HEK293 (cell line): ENCODE results near the gene EIF4E2.
A peak's percentile ranks its signal among the peaks of the same experiment; 100 is the strongest.

ENCODE experiments used
- ATF2 ChIP-seq: fragments of 450-650 bp; formaldehyde crosslinking; IDR thresholded peaks from 2 replicates; pipeline ENCODE4 v1.5.1; 2016; ENCODE audit warnings: missing biosample characterization, missing genetic modification characterization, low read depth
- HIC1 ChIP-seq: fragments of 450-650 bp; formaldehyde crosslinking; IDR thresholded peaks from 2 replicates; pipeline ENCODE4 v1.5.1; 2016; ENCODE audit warnings: missing biosample characterization, missing genetic modification characterization
- IKZF3 ChIP-seq: fragments of 450-650 bp; IDR thresholded peaks from 2 replicates; pipeline ENCODE4 v1.5.0; 2018; ENCODE audit warnings: missing biosample characterization, mild to moderate bottlenecking, missing genetic modification characterization, moderate library complexity
- PRDM4 ChIP-seq: fragments of 450-650 bp; formaldehyde crosslinking; IDR thresholded peaks from 2 replicates; pipeline ENCODE4 v1.5.1; 2017; ENCODE audit warnings: missing biosample characterization, missing genetic modification characterization
- RBAK ChIP-seq: fragments of 450-650 bp; formaldehyde crosslinking; IDR thresholded peaks from 2 replicates; pipeline ENCODE4 v1.5.1; 2016; ENCODE audit warnings: missing biosample characterization, missing genetic modification characterization
- SCRT1 ChIP-seq: fragments of 450-650 bp; formaldehyde crosslinking; IDR thresholded peaks from 2 replicates; pipeline ENCODE4 v1.5.1; 2016; ENCODE audit warnings: missing biosample characterization, missing genetic modification characterization, borderline replicate concordance
- SP7 ChIP-seq: fragments of 450-650 bp; formaldehyde crosslinking; IDR thresholded peaks from 2 replicates; pipeline ENCODE4 v1.5.1; 2016; ENCODE audit warnings: missing biosample characterization, missing genetic modification characterization
- YY2 ChIP-seq: fragments of 450-650 bp; formaldehyde crosslinking; IDR thresholded peaks from 2 replicates; pipeline ENCODE4 v1.5.1; 2016; ENCODE audit warnings: missing biosample characterization, missing genetic modification characterization
- ZBTB49 ChIP-seq: fragments of 450-650 bp; formaldehyde crosslinking; IDR thresholded peaks from 2 replicates; pipeline ENCODE4 v1.5.1; 2016; ENCODE audit warnings: missing biosample characterization, missing genetic modification characterization, low read depth
- ZBTB6 ChIP-seq: fragments of 450-650 bp; formaldehyde crosslinking; IDR thresholded peaks from 2 replicates; pipeline ENCODE4 v1.5.1; 2017; ENCODE audit warnings: missing biosample characterization, missing genetic modification characterization
- ZNF133 ChIP-seq: fragments of 450-650 bp; formaldehyde crosslinking; IDR thresholded peaks from 2 replicates; pipeline ENCODE4 v1.5.1; 2016; ENCODE audit warnings: missing biosample characterization, missing genetic modification characterization
- ZNF140 ChIP-seq: fragments of 450-650 bp; formaldehyde crosslinking; IDR thresholded peaks from 2 replicates; pipeline ENCODE4 v1.5.1; 2016; ENCODE audit warnings: missing biosample characterization, missing genetic modification characterization
- ZNF169 ChIP-seq: fragments of 450-650 bp; formaldehyde crosslinking; IDR thresholded peaks from 2 replicates; pipeline ENCODE4 v1.5.1; 2016; ENCODE audit warnings: missing biosample characterization, missing genetic modification characterization
- ZNF184 ChIP-seq: fragments of 450-650 bp; IDR thresholded peaks from 2 replicates; pipeline ENCODE4 v1.5.1; 2018; ENCODE audit warnings: missing biosample characterization, mild to moderate bottlenecking, missing genetic modification characterization
- ZNF211 ChIP-seq: fragments of 450-650 bp; formaldehyde crosslinking; IDR thresholded peaks from 2 replicates; pipeline ENCODE4 v1.5.1; 2016; ENCODE audit warnings: low read depth, missing biosample characterization, missing genetic modification characterization
- ZNF221 ChIP-seq: fragments of 450-650 bp; formaldehyde crosslinking; IDR thresholded peaks from 2 replicates; pipeline ENCODE4 v1.5.1; 2017; ENCODE audit warnings: missing biosample characterization, missing genetic modification characterization, borderline replicate concordance
- ZNF274 ChIP-seq, 2 experiments: fragments of 200-500 bp in 1 of 2; fragments of 450-650 bp in 1 of 2; sonication (Bioruptor generic) in 1 of 2; formaldehyde crosslinking in 1 of 2; IDR thresholded peaks; 2 replicates each; pipeline versions ENCODE4 v1.5.1 to v1.6.1; 2014 to 2016; ENCODE audit warnings: borderline replicate concordance in 1 of 2, inconsistent platforms in 1 of 2, low read length in 1 of 2, missing biosample characterization in 1 of 2, missing genetic modification characterization in 1 of 2
- ZNF350 ChIP-seq: fragments of 450-650 bp; formaldehyde crosslinking; IDR thresholded peaks from 2 replicates; pipeline ENCODE4 v1.5.0; 2017; ENCODE audit warnings: missing biosample characterization, mild to moderate bottlenecking, missing genetic modification characterization
- ZNF473 ChIP-seq: fragments of 450-650 bp; formaldehyde crosslinking; IDR thresholded peaks from 2 replicates; pipeline ENCODE4 v1.5.1; 2017; ENCODE audit warnings: missing biosample characterization, missing genetic modification characterization
- ZNF621 ChIP-seq: fragments of 450-650 bp; formaldehyde crosslinking; IDR thresholded peaks from 2 replicates; pipeline ENCODE4 v1.5.1; 2017; ENCODE audit warnings: missing biosample characterization, missing genetic modification characterization
- ZNF639 ChIP-seq: fragments of 450-650 bp; formaldehyde crosslinking; IDR thresholded peaks from 2 replicates; pipeline ENCODE4 v1.5.1; 2016; ENCODE audit warnings: missing biosample characterization, missing genetic modification characterization
- ZNF654 ChIP-seq: fragments of 450-650 bp; formaldehyde crosslinking; IDR thresholded peaks from 2 replicates; pipeline ENCODE4 v1.5.1; 2016; ENCODE audit warnings: low read depth, missing biosample characterization, missing genetic modification characterization
- ZNF660 ChIP-seq: fragments of 450-650 bp; IDR thresholded peaks from 2 replicates; pipeline ENCODE4 v1.5.1; 2018; ENCODE audit warnings: missing biosample characterization, mild to moderate bottlenecking, missing genetic modification characterization
- ZNF704 ChIP-seq: fragments of 450-650 bp; formaldehyde crosslinking; IDR thresholded peaks from 2 replicates; pipeline ENCODE4 v1.5.1; 2016; ENCODE audit warnings: missing biosample characterization, missing genetic modification characterization
- ZNF76 ChIP-seq: fragments of 450-650 bp; formaldehyde crosslinking; IDR thresholded peaks from 2 replicates; pipeline ENCODE4; 2016; ENCODE audit warnings: low read depth, missing biosample characterization, missing genetic modification characterization, borderline replicate concordance

The EIF4E2 gene

GRCh38 chr2:232523682-232524597 lies 26.5 kb upstream of the EIF4E2 start (continued):
- TF ChIP-seq ZNF660 (tag by site-specific recombination) (peak; percentile 55; the same call in 1 of the 2 replicates), ZNF350 (tag by site-specific recombination) (no peak), ZNF76 (tag by site-specific recombination) (no peak), RBAK (tag by site-specific recombination) (no peak), ZNF274 (IDR thresholded peaks at IDR 0.05; ENCODE audit: low read length) (no peak), ZNF274 (tag by site-specific recombination; IDR thresholded peaks at IDR 0.05; ENCODE audit: borderline replicate concordance) (no peak), ZNF184 (tag by site-specific recombination) (no peak), ZBTB6 (tag by site-specific recombination) (peak; percentile 80), IKZF3 (tag by site-specific recombination) (no peak; the same call in 1 of the 2 replicates), ZNF211 (tag by site-specific recombination) (no peak), ZNF140 (tag by site-specific recombination) (no peak), ZNF473 (tag by site-specific recombination) (no peak), ZNF639 (tag by site-specific recombination) (no peak), ZNF704 (tag by site-specific recombination) (no peak), ZBTB49 (no peak), SCRT1 (no peak), ZNF169 (tag by site-specific recombination) (no peak), ATF2 (tag by site-specific recombination) (no peak), PRDM4 (tag by site-specific recombination) (no peak), HIC1 (no peak; the same call in 1 of the 2 replicates), ZNF133 (no peak), YY2 (no peak), SP7 (tag by site-specific recombination) (no peak), ZNF654 (tag by site-specific recombination) (peak; percentile 18; the same call in 1 of the 2 replicates), ZNF221 (tag by site-specific recombination) (no peak), ZNF621 (tag by site-specific recombination) (no peak)
